SK-N-MC (cell line): ENCODE results near the gene FGF2.

ENCODE experiments used
- DNase-seq: peaks from one replicate; pipeline ENCODE4 v3.0.0-alpha.2; 2011; ENCODE audit warnings: low read depth, low spot score
- H3K27ac ChIP-seq: fragments of 200-600 bp; sonication (generic); 2 replicates; pipeline ENCODE4 v1.5.1; 2016; ENCODE audit warnings: mixed run types
- H3K36me3 ChIP-seq: fragments of 200-600 bp; sonication (generic); 2 replicates; pipeline ENCODE4 v1.6.1; 2017; ENCODE audit warnings: antibody characterized with exemption, low read length, mixed read lengths; ENCODE audit not compliant: insufficient read depth
- H3K4me3 ChIP-seq: fragments of 200-600 bp; sonication (generic); 2 replicates; pipeline ENCODE4 v1.5.1; 2016
- H3K9ac ChIP-seq: fragments of 200-600 bp; sonication (generic); 2 replicates; pipeline ENCODE4 v1.8.0; 2017; ENCODE audit warnings: mixed run types, mixed read lengths; ENCODE audit not compliant: insufficient read length
- H3K9me3 ChIP-seq: fragments of 200-600 bp; sonication (generic); 2 replicates; pipeline ENCODE4 v1.6.1; 2017; ENCODE audit warnings: low read depth, mild to moderate bottlenecking, antibody characterized with exemption, low read length, moderate library complexity, mixed read lengths
- EZH2 ChIP-seq: fragments of 200-600 bp; sonication (generic); IDR thresholded peaks from one replicate; pipeline ENCODE4 v1.6.1; 2017; ENCODE audit warnings: antibody characterized with exemption
- FOXP2 ChIP-seq: optimal IDR thresholded peaks from 2 replicates; pipeline ENCODE3; 2011; ENCODE audit warnings: mild to moderate bottlenecking, moderate library complexity; ENCODE audit not compliant: insufficient read depth; ENCODE audit errors: extremely low read length, control extremely low read depth
- POLR2AphosphoS5 ChIP-seq: IDR thresholded peaks from 2 replicates; pipeline ENCODE4 v1.6.1; 2012; ENCODE audit warnings: mild to moderate bottlenecking, low read depth, low read length, borderline replicate concordance

Gene FGF2

GRCh38 chr4:122890147-122890795, 63.6 kb downstream of the FGF2 start:
- Histone ChIP-seq H3K4me3 (no peak overlapping the region), H3K36me3 (no peaks in the 10 kb centered on the region), H3K9me3 (no peaks in the 10 kb centered on the region), H3K9ac (no peak overlapping the region), H3K27ac (no peak overlapping the region)
- TF ChIP-seq FOXP2 (no peak), EZH2 (no peak), POLR2AphosphoS5 (no peak)
- DNase-seq, result no peak

DNA sequence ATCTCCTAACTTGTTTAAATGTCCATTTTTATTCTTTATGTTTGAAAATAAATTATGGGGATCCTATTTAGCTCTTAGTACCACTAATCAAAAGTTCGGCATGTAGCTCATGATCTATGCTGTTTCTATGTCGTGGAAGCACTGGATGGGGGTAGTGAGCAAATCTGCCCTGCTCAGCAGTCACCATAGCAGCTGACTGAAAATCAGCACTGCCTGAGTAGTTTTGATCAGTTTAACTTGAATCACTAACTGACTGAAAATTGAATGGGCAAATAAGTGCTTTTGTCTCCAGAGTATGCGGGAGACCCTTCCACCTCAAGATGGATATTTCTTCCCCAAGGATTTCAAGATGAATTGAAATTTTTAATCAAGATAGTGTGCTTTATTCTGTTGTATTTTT, 68.2 kb downstream of the FGF2 start:
- H3K27ac ChIP-seq, result no peak overlapping the region
- TF ChIP-seq FOXP2 (no peak), EZH2 (no peak), POLR2AphosphoS5 (no peak)
- no peak overlapping the region for H3K9ac ChIP-seq
- H3K9me3 ChIP-seq, result no peaks in the 10 kb centered on the region
- no peak overlapping the region for H3K4me3 ChIP-seq
- no peak for DNase-seq
- no peaks in the 10 kb centered on the region for H3K36me3 ChIP-seq

- TF ChIP-seq EZH2 (no peak), FOXP2 (no peak), POLR2AphosphoS5 (no peak)
- H3K4me3 ChIP-seq, result no peak overlapping the region
- no peak overlapping the region for H3K27ac ChIP-seq
- no peak overlapping the region for H3K9ac ChIP-seq
- DNase-seq, result no peak
- H3K9me3 ChIP-seq, result no peaks in the 10 kb centered on the region
- H3K36me3 ChIP-seq, result no peaks in the 10 kb centered on the region
Measured at GRCh38 chr4:122895336-122895995, 68.8 kb downstream of the FGF2 start.

GRCh38 chr4:122896270-122896669, 69.6 kb downstream of the FGF2 start:
- Histone ChIP-seq H3K36me3 (no peaks in the 10 kb centered on the region), H3K27ac (no peak overlapping the region)

DNA sequence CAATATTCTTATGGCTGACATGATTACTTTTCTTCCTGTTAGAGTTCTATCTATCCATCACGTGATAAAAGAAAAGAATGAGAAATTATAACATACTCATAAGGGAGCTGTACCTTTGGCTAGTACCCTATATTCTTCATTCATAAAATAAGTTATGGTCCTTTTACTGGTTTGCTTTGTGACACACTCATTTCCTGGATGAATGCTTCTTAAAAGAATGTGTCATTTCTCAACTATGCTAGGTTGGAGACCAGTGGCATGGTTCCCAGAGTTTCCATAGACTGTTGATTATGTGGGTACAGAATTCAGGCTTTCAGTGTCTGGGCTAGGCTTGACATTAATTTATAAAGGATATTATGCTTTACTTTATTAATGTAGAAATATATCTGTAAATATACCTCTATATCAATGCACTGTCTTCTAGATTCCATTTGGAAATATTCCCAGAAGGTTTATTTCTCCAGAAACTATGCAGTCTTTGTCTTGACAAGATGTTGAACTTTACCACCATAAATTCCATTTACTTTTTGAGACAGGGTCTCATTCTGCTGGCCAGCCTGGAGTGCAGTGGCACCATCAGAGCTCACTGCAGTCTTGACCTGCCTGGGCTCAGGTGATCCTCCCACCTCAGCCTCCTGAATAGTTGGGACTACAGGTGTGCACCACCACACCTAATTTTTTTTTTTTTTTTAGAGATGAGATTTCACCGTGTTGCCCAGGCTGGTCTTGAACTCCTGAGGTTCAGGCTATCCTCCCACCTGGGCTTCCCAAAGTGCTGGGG, 71.9 kb downstream of the FGF2 start:
- Histone ChIP-seq H3K9me3 (no peaks in the 10 kb centered on the region), H3K9ac (no peak overlapping the region), H3K27ac (no peak overlapping the region), H3K36me3 (no peaks in the 10 kb centered on the region), H3K4me3 (no peak overlapping the region)
- TF ChIP-seq EZH2, result no peak
- TF ChIP-seq FOXP2, result no peak
- no peak for TF ChIP-seq POLR2AphosphoS5
- no peak for DNase-seq

More at GRCh38 chr4:122896270-122896669, 69.6 kb downstream of the FGF2 start:
- no peak for DNase-seq
- no peaks in the 10 kb centered on the region for H3K9me3 ChIP-seq
- H3K4me3 ChIP-seq, result no peak overlapping the region
- no peak overlapping the region for H3K9ac ChIP-seq
- TF ChIP-seq EZH2 (no peak), FOXP2 (no peak), POLR2AphosphoS5 (no peak)

- Histone ChIP-seq H3K9me3 (no peaks in the 10 kb centered on the region), H3K9ac (no peak overlapping the region), H3K27ac (no peak overlapping the region), H3K36me3 (no peaks in the 10 kb centered on the region), H3K4me3 (no peak overlapping the region)
- no peak for DNase-seq
- TF ChIP-seq POLR2AphosphoS5 (no peak), EZH2 (no peak), FOXP2 (no peak)
Measured at GRCh38 chr4:122899682-122900081, 73.1 kb downstream of the FGF2 start.

- no peaks in the 10 kb centered on the region for H3K36me3 ChIP-seq
- no peak for TF ChIP-seq POLR2AphosphoS5
- no peak for TF ChIP-seq EZH2
- TF ChIP-seq FOXP2, result no peak
- H3K27ac ChIP-seq, result no peak overlapping the region
- no peak overlapping the region for H3K4me3 ChIP-seq
- H3K9ac ChIP-seq, result no peak overlapping the region
- DNase-seq, result no peak
- no peaks in the 10 kb centered on the region for H3K9me3 ChIP-seq
Measured at GRCh38 chr4:122900314-122900713, 73.7 kb downstream of the FGF2 start.

- DNase-seq, result no peak
- Histone ChIP-seq H3K27ac (no peak overlapping the region), H3K36me3 (no peaks in the 10 kb centered on the region), H3K9me3 (no peaks in the 10 kb centered on the region), H3K9ac (no peak overlapping the region), H3K4me3 (no peak overlapping the region)
- no peak for TF ChIP-seq EZH2
- TF ChIP-seq POLR2AphosphoS5, result no peak
- no peak for TF ChIP-seq FOXP2
Measured at GRCh38 chr4:122901247-122902010, 74.8 kb downstream of the FGF2 start.
